GM12878 (cell line): ENCODE results near the gene CYP24A1.

Experiments
- ATF7 ChIP-seq: fragments of 450-650 bp; IDR thresholded peaks from 2 replicates; pipeline ENCODE4 v1.6.1; 2016; ENCODE audit warnings: low read depth, mild to moderate bottlenecking
- EP300 ChIP-seq, 2 experiments: fragments of 150-350 bp in 1 of 2; IDR thresholded peaks; 2 replicates each; pipeline ENCODE4 v1.6.1; 2011 to 2012; ENCODE audit warnings: low read depth in 2 of 2, low read length in 2 of 2, borderline replicate concordance in 1 of 2, improper control_type of control experiment in 1 of 2, inconsistent platforms in 1 of 2; ENCODE audit not compliant: control insufficient read depth in 1 of 2
- ETV6 ChIP-seq, 2 experiments: fragments of 450-650 bp in 1 of 2; IDR thresholded peaks in 1 of 2; conservative IDR thresholded peaks in 1 of 2; 2 replicates each; pipeline ENCODE4 v1.6.1; 2014; ENCODE audit warnings: antibody characterized with exemption in 1 of 2, borderline replicate concordance in 1 of 2, low read depth in 1 of 2, mild to moderate bottlenecking in 1 of 2, moderate library complexity in 1 of 2
- NBN ChIP-seq: fragments of 450-650 bp; IDR thresholded peaks from 2 replicates; pipeline ENCODE4 v1.6.1; 2016
- NR2C2 ChIP-seq: IDR thresholded peaks from 2 replicates; pipeline ENCODE4 v1.6.1; 2011; ENCODE audit warnings: borderline replicate concordance, low read depth; ENCODE audit not compliant: control insufficient read depth, insufficient read length
- RELA ChIP-seq: fragments of 450-650 bp; IDR thresholded peaks from 2 replicates; pipeline ENCODE4 v1.8.0; 2014; ENCODE audit warnings: borderline replicate concordance; ENCODE audit not compliant: partially characterized antibody
- SPI1 ChIP-seq: IDR thresholded peaks from 2 replicates; pipeline ENCODE4 v1.6.1; 2011; ENCODE audit warnings: low read depth, mild to moderate bottlenecking, low read length, moderate library complexity, borderline replicate concordance; ENCODE audit not compliant: insufficient read depth
- SRF ChIP-seq, 2 experiments: IDR thresholded peaks; 2 replicates each; pipeline ENCODE4 v1.6.1; 2011; ENCODE audit warnings: low read depth in 2 of 2, low read length in 2 of 2, mild to moderate bottlenecking in 1 of 2, moderate library complexity in 1 of 2
- TAF1 ChIP-seq: IDR thresholded peaks from 2 replicates; pipeline ENCODE4 v1.6.1; 2011; ENCODE audit warnings: mild to moderate bottlenecking, low read depth, low read length, borderline replicate concordance

DNA sequence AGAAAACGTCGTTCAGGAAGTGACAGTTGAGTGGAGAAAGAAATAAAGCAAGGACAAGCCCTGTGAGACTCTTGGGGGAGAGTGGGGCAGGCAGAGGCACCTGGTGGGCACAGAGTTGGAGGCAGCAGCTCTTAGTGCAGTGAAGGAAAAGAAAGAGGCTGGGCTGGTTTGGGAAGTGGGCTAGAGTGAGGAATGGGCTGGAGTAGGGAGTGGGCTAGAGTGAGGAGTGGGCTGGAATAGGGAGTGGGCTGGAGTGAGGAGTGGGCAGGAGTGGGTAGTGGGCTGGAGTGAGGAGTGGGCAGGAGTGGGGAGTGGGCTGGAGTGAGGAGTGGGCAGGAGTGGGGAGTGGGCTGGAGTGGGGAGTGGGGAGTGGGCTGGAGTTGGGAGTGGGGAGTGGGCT, 59.7 kb downstream of the CYP24A1 start:
- TF ChIP-seq SRF (IDR thresholded peaks at IDR 0.05; ENCODE audit: low read depth in 2 of 2, low read length in 2 of 2) (no peak), TAF1 (no peak), EP300 (IDR thresholded peaks at IDR 0.05; ENCODE audit: borderline replicate concordance in 1 of 2, control insufficient read depth in 1 of 2, low read depth in 2 of 2, low read length in 2 of 2) (no peak), NR2C2 (no peak), ATF7 (no peak), ETV6 (conservative IDR thresholded peaks at IDR 0.05 in 1 of 2, IDR thresholded peaks at IDR 0.05 in 1 of 2; ENCODE audit: borderline replicate concordance in 1 of 2, low read depth in 1 of 2) (no peak), SPI1 (no peak), NBN (no peak), RELA (no peak)
